K562 (cell line): ENCODE results near the gene EEFSEC. TPM values are rescaled to one million over a fixed set of nuclear protein-coding genes. Genes with fewer than 3 reads are reported as not detected.

Experiments used
- ATAC-seq: fragments of 200-7000 bp; cut with Tn5 transposase; 3 replicates; pipeline ENCODE4 v1.9.1; 2020; ENCODE audit warnings: moderate library complexity
- BruUV-seq: library from RNA; stranded (reverse); fragments of 400-500 nt; replicated peaks from 2 replicates; lab custom pipeline; 2021; lab: Mats Ljungman, UMichigan
- CTCF ChIA-PET: fragments of 300-600 bp; formaldehyde crosslinking; extraction: SDS; loops from one replicate; lab custom pipeline; 2021; ENCODE audit warnings: low intra/inter-chr PET ratio; lab: Yijun Ruan, JAX
- POLR2A ChIA-PET: fragments of 300-600, 350-650 bp; sonication (Branson Sonifier 250); formaldehyde crosslinking; extraction: SDS; loops from one replicate; lab custom pipeline; 2021; ENCODE audit warnings: antibody characterized with exemption, inconsistent platforms; lab: Yijun Ruan, JAX
- DNase-seq, 4 experiments: peaks; one replicate each; pipeline versions ENCODE4 v3.0.0 to v3.0.0-alpha.2; 2011 to 2018; ENCODE audit warnings: low spot score in 3 of 4, mixed read lengths in 3 of 4; ENCODE audit errors: extremely low read depth in 1 of 4
- FAIRE-seq: peaks from 2 replicates; lab custom pipeline; 2011; peaks lifted over from hg19 to GRCh38; lab: Jason Lieb, UNC
- H2AFZ ChIP-seq: 2 replicates; pipeline ENCODE4 v1.6.0; 2011; ENCODE audit warnings: low read depth, low read length, control low read depth, inconsistent platforms
- H3K27ac ChIP-seq: fragments of 200-600 bp; 3 replicates; pipeline ENCODE4 v1.8.0; 2011; ENCODE audit warnings: low read depth, mild to moderate bottlenecking, control low read depth, inconsistent platforms, low read length, moderate library complexity, mixed read lengths; ENCODE audit errors: extremely low read depth
- H3K27me3 ChIP-seq, 2 experiments: fragments of 300-600 bp in 1 of 2; 2 replicates in 1 of 2; 3 replicates in 1 of 2; pipeline versions ENCODE4 v1.6.0 to v1.8.0; 2011; ENCODE audit warnings: inconsistent platforms in 2 of 2, low read length in 2 of 2, mild to moderate bottlenecking in 1 of 2, mixed read lengths in 1 of 2, moderate library complexity in 1 of 2; ENCODE audit not compliant: control insufficient read depth in 2 of 2, insufficient read depth in 2 of 2
- H3K36me3 ChIP-seq: fragments of 300-600 bp; 3 replicates; pipeline ENCODE4 v1.8.0; 2011; ENCODE audit warnings: mild to moderate bottlenecking, low read length, inconsistent platforms; ENCODE audit not compliant: control insufficient read depth, insufficient read depth
- H3K4me1 ChIP-seq, 2 experiments: fragments of 200-600 bp in 1 of 2; replicated peaks in 1 of 2; 2 replicates in 1 of 2; 3 replicates in 1 of 2; pipeline versions ENCODE4 v1.5.1 to v1.8.0; 2011; ENCODE audit warnings: inconsistent platforms in 2 of 2, low read length in 2 of 2, mild to moderate bottlenecking in 1 of 2, mixed read lengths in 1 of 2, moderate library complexity in 1 of 2; ENCODE audit not compliant: control insufficient read depth in 2 of 2, insufficient read depth in 2 of 2
- H3K4me2 ChIP-seq: 2 replicates; pipeline ENCODE4 v1.6.1; 2011; ENCODE audit warnings: low read length, control low read depth, inconsistent platforms, mixed read lengths; ENCODE audit not compliant: insufficient read depth
- H3K4me3 ChIP-seq: fragments of 200-600 bp; sonication (generic), shearing (Covaris generic); 2 replicates; pipeline ENCODE4 v1.5.1; 2016; ENCODE audit warnings: control low read depth, inconsistent platforms
- H3K79me2 ChIP-seq: fragments of 200-600 bp; 3 replicates; pipeline ENCODE4 v1.8.0; 2011; ENCODE audit warnings: low read length, inconsistent platforms; ENCODE audit not compliant: control insufficient read depth, insufficient read depth
- H3K9ac ChIP-seq, 2 experiments: 2 replicates each; pipeline versions ENCODE4 v1.6.0 to v1.6.1; 2011; ENCODE audit warnings: low read depth in 2 of 2, low read length in 2 of 2, control low read depth in 1 of 2, inconsistent platforms in 1 of 2, mild to moderate bottlenecking in 1 of 2, mixed read lengths in 1 of 2; ENCODE audit not compliant: insufficient read depth in 1 of 2
- H3K9me1 ChIP-seq: one replicate; pipeline ENCODE4 v1.6.0; 2011; ENCODE audit warnings: inconsistent platforms, mild to moderate bottlenecking, low read length, moderate library complexity; ENCODE audit not compliant: control insufficient read depth, insufficient read depth
- H3K9me3 ChIP-seq: replicated peaks from 2 replicates; pipeline ENCODE4 v1.5.1; 2011; ENCODE audit warnings: low read depth, low read length, inconsistent platforms; ENCODE audit not compliant: control insufficient read depth, insufficient read depth
- H4K20me1 ChIP-seq: replicated peaks from 2 replicates; pipeline ENCODE4 v1.6.1; 2011; ENCODE audit warnings: low read length, inconsistent platforms, mixed read lengths; ENCODE audit not compliant: control insufficient read depth, insufficient read depth
- DIDO1 ChIP-seq: fragments of 450-650 bp; IDR thresholded peaks from 2 replicates; pipeline ENCODE4 v1.6.1; 2016; ENCODE audit warnings: low read depth, missing biosample characterization, missing genetic modification characterization
- E2F6 ChIP-seq, 2 experiments: IDR thresholded peaks; 2 replicates each; pipeline ENCODE4 v1.6.1; 2011; ENCODE audit warnings: borderline replicate concordance in 1 of 2, control low read depth in 1 of 2, low read depth in 1 of 2, low read length in 1 of 2, mild to moderate bottlenecking in 1 of 2, mixed read lengths in 1 of 2, moderate library complexity in 1 of 2; ENCODE audit not compliant: insufficient read depth in 1 of 2, insufficient read length in 1 of 2, poor library complexity in 1 of 2, severe bottlenecking in 1 of 2; ENCODE audit errors: extremely low read depth in 1 of 2
- FOSL1 ChIP-seq: fragments of 200-800 bp; sonication (Bioruptor generic); conservative IDR thresholded peaks from 2 replicates; pipeline ENCODE4 v1.6.1; 2016; ENCODE audit warnings: missing genetic modification characterization, missing compliant biosample characterization
- FOXK1 ChIP-seq: sonication (generic); formaldehyde crosslinking; IDR thresholded peaks from 2 replicates; pipeline ENCODE4 v1.8.0; 2022; ENCODE audit warnings: missing genetic modification reagents, mild to moderate bottlenecking, borderline replicate concordance
- NCOA4 ChIP-seq: fragments of 450-650 bp; IDR thresholded peaks from 2 replicates; pipeline ENCODE4 v1.6.1; 2018; ENCODE audit warnings: mild to moderate bottlenecking; ENCODE audit not compliant: partially characterized antibody
- NFE2L1 ChIP-seq: fragments of 450-650 bp; IDR thresholded peaks from 2 replicates; pipeline ENCODE4 v1.6.1; 2016; ENCODE audit warnings: missing genetic modification characterization, low read depth, mild to moderate bottlenecking, missing compliant biosample characterization, moderate library complexity, borderline replicate concordance
- RCOR1 ChIP-seq, 2 experiments: IDR thresholded peaks; 2 replicates each; pipeline ENCODE4 v1.6.1; 2012; ENCODE audit warnings: low read depth in 2 of 2, low read length in 2 of 2, borderline replicate concordance in 1 of 2, improper control_type of control experiment in 1 of 2
- RFX5 ChIP-seq: IDR thresholded peaks from 2 replicates; pipeline ENCODE4 v1.6.1; 2011; ENCODE audit warnings: low read depth, mild to moderate bottlenecking, improper control_type of control experiment, low read length
- ZNF174 ChIP-seq: fragments of 250-450 bp; sonication (Bioruptor Pico); IDR thresholded peaks from 2 replicates; pipeline ENCODE4 v1.4.0; 2020; ENCODE audit warnings: mild to moderate bottlenecking
- ZNF324 ChIP-seq: fragments of 250-450 bp; sonication (Bioruptor Pico); IDR thresholded peaks from 2 replicates; pipeline ENCODE4 v1.4.0; 2020; ENCODE audit warnings: mild to moderate bottlenecking
- ZNF589 ChIP-seq: fragments of 200-800 bp; sonication (Bioruptor generic); IDR thresholded peaks from 2 replicates; pipeline ENCODE4 v1.6.1; 2016; ENCODE audit warnings: low read depth, missing genetic modification characterization, missing compliant biosample characterization
- ZSCAN29 ChIP-seq: fragments of 450-650 bp; IDR thresholded peaks from 2 replicates; pipeline ENCODE4 v1.6.1; 2017
- WGBS: fragments of 100-300 bp; shearing (Covaris generic); methylation state at CpG from one replicate; pipeline ENCODE4 v1.1.6; 2016; ENCODE audit warnings: low coverage, mixed read lengths; ENCODE audit not compliant: insufficient coverage; ENCODE audit errors: missing lambda C conversion rate; 5-methylcytosine and 5-hydroxymethylcytosine counted together
- in situ Hi-C: fragments of 300-500 bp; cut with MboI; formaldehyde crosslinking; loops from 4 replicates; pipeline ENCODE4 v1.15.0; 2018; ENCODE audit warnings: inconsistent platforms, mixed read lengths
- intact Hi-C: fragments of 100-400 bp; cut with micrococcal nuclease; formaldehyde crosslinking; loops from 2 replicates; pipeline ENCODE4 v1.14.2; 2022
- polyA plus RNA-seq, 8 experiments: library from polyadenylated mRNA; depleted of rRNA in 4 of 8; stranded (reverse) in 5 of 8; unstranded in 3 of 8; fragments of >200 nt; fragmentation: Nextera tagmentation in 2 of 8; fragmentation: Illumina TruSeq in 1 of 8; extraction: Ambion mirVana in 2 of 8; extraction: Trizol in 1 of 8; gene quantifications; 2 replicates each; pipeline versions ENCODE4 v1.2.1 to v1.2.3, GENCODE V29; 2011 to 2014; ENCODE audit warnings: inconsistent platforms in 1 of 8, missing spikeins in 1 of 8
- total RNA-seq, 7 experiments: library from RNA; depleted of rRNA in 6 of 7; stranded (reverse); fragments of >200 nt in 6 of 7; fragmentation: Illumina TruSeq in 2 of 7; extraction: Trizol in 2 of 7; gene quantifications; 2 replicates each; pipeline versions ENCODE4 v1.2.1 to v1.2.3, GENCODE V29; 2011 to 2021; ENCODE audit warnings: low replicate concordance in 1 of 7

The EEFSEC gene
- total and polyA plus RNA-seq, 9 of the 15 experiments (the other 6 are each of a cell fraction or from before 2014, with no cell fraction given), result 0.35 to 11.8 (median 7.7) TPM

GRCh38 chr3:128398586-128398985 is 245.3 kb downstream of the EEFSEC start:
- H3K36me3 ChIP-seq, result no peaks in the 10 kb centered on the region
- POLR2A ChIA-PET, result interaction anchor here (0.6 to 1.3 kb wide), 2 partner anchors 11 to 428 kb away, joined by 3 to 4 read pairs; no protein-coding TSS in a partner anchor
- H3K4me1 ChIP-seq, result peaks cover 27 to 69% of the 10 kb centered on the region in 2 experiments
- no peaks in the 10 kb centered on the region for H4K20me1 ChIP-seq
- intact Hi-C loops (no loop called here), in situ Hi-C loops (loop anchor here (10.0 kb wide), 1 partner anchor 224 kb away; no protein-coding TSS in a partner anchor)
- BruUV-seq, result no TSS peak
- 67% methylated on average over 5 of the region's 8 CpGs for WGBS
- no peaks in the 10 kb centered on the region for H3K79me2 ChIP-seq
- TF ChIP-seq RCOR1 (IDR thresholded peaks at IDR 0.05; ENCODE audit: borderline replicate concordance in 1 of 2, low read depth in 2 of 2, low read length in 2 of 2), result no peak
- no peak for TF ChIP-seq RFX5
- no peak for TF ChIP-seq ZNF324 (CRISPR knock-in tag)
- no peak for TF ChIP-seq NCOA4
- TF ChIP-seq ZSCAN29, result no peak
- no peak for TF ChIP-seq NFE2L1 (tag)
- no peak for TF ChIP-seq E2F6 (IDR thresholded peaks at IDR 0.05; ENCODE audit: borderline replicate concordance in 1 of 2, extremely low read depth in 1 of 2, insufficient read depth in 1 of 2, insufficient read length in 1 of 2, low read depth in 1 of 2, low read length in 1 of 2, poor library complexity in 1 of 2, severe bottlenecking in 1 of 2)
- no peak for TF ChIP-seq DIDO1 (tag)
- no peak for TF ChIP-seq FOSL1 (tag)
- no peak for TF ChIP-seq ZNF589 (CRISPR knock-in tag)
- no peak for TF ChIP-seq ZNF174
- TF ChIP-seq FOXK1 (CRISPR knock-in tag), result no peak
- H3K9me3 ChIP-seq, result no peaks in the 10 kb centered on the region
- FAIRE-seq (no peak), DNase-seq (no peak), ATAC-seq (no peak)
- no peak overlapping the region for H3K4me3 ChIP-seq
- H3K27ac ChIP-seq, result no peak overlapping the region
- 0 out of 4 replicates have a peak overlapping the region, but pooled peaks of 1 of the 2 experiments have one; percentile 45 for H3K9ac ChIP-seq
- no peaks in the 10 kb centered on the region for H3K27me3 ChIP-seq
- no peak overlapping the region for H2AFZ ChIP-seq
- CTCF ChIA-PET, result no interaction called here
- H3K9me1 ChIP-seq, result no peaks in the 10 kb centered on the region
- H3K4me2 ChIP-seq, result no peak overlapping the region
